Osteocyte (in vitro differentiated cells): ENCODE results near the gene CRIP2. TPM values are rescaled to one million over a fixed set of nuclear protein-coding genes. Genes with fewer than 3 reads are reported as not detected.
A peak's percentile ranks its signal among the peaks of the same experiment; 100 is the strongest.

Experiments used
- DNase-seq: peaks from one replicate; pipeline ENCODE4 v3.0.0; 2021; ENCODE audit warnings: mixed read lengths; ENCODE audit not compliant: unreplicated experiment; ENCODE audit errors: extremely low spot score
- H3K27ac Mint-ChIP-seq: one replicate; pipeline ENCODE4 v1.8.0; 2021; ENCODE audit warnings: mild to moderate bottlenecking, mixed read lengths; ENCODE audit not compliant: unreplicated experiment
- H3K27me3 Mint-ChIP-seq: one replicate; pipeline ENCODE4 v1.8.0; 2021; ENCODE audit warnings: mixed read lengths; ENCODE audit not compliant: unreplicated experiment
- H3K36me3 Mint-ChIP-seq: one replicate; pipeline ENCODE4 v1.8.0; 2021; ENCODE audit warnings: mixed read lengths; ENCODE audit not compliant: unreplicated experiment
- H3K4me1 Mint-ChIP-seq: one replicate; pipeline ENCODE4 v1.8.0; 2021; ENCODE audit warnings: mixed read lengths; ENCODE audit not compliant: unreplicated experiment
- H3K4me3 Mint-ChIP-seq: one replicate; pipeline ENCODE4 v1.8.0; 2021; ENCODE audit warnings: mild to moderate bottlenecking, moderate library complexity, mixed read lengths; ENCODE audit not compliant: unreplicated experiment
- H3K9me3 Mint-ChIP-seq: one replicate; pipeline ENCODE4 v1.8.0; 2021; ENCODE audit warnings: mixed read lengths; ENCODE audit not compliant: unreplicated experiment
- CTCF ChIP-seq: fragments of 200-600 bp; sonication (generic); IDR thresholded peaks from 2 replicates; pipeline ENCODE4 v1.5.0; 2021; ENCODE audit warnings: antibody characterized with exemption, mild to moderate bottlenecking, moderate library complexity
- total RNA-seq: library from RNA; stranded (reverse); gene quantifications from 2 replicates; pipeline ENCODE4 v1.2.1, GENCODE V29; 2021

The CRIP2 gene
- total RNA-seq, 1 donor from 2014 or later = 191 TPM

GRCh38 chr14:105483300-105484068 is 8.9 kb downstream of the CRIP2 start:
- DNase-seq = no peak
- H3K27ac Mint-ChIP-seq = peak overlapping the region; percentile 100
- H3K27me3 Mint-ChIP-seq = no peaks in the 10 kb centered on the region
- peaks cover 60% of the 10 kb centered on the region for H3K4me1 Mint-ChIP-seq
- no peak for TF ChIP-seq CTCF
- peak overlapping the region; percentile 40 for H3K4me3 Mint-ChIP-seq
- no peaks in the 10 kb centered on the region for H3K9me3 Mint-ChIP-seq
- H3K36me3 Mint-ChIP-seq = peaks cover 2% of the 10 kb centered on the region

- Mint-ChIP-seq H3K9me3 (no peaks in the 10 kb centered on the region), H3K4me3 (peak overlapping the region; percentile 2), H3K36me3 (peaks cover 2% of the 10 kb centered on the region), H3K27ac (peak overlapping the region; percentile 100), H3K27me3 (no peaks in the 10 kb centered on the region), H3K4me1 (peaks cover 64% of the 10 kb centered on the region)
- DNase-seq = no peak
- TF ChIP-seq CTCF = no peak
Observed at GRCh38 chr14:105484069-105484996, 9.7 kb downstream of the CRIP2 start.

- DNase-seq = no peak
- Mint-ChIP-seq H3K36me3 (no peaks in the 10 kb centered on the region), H3K9me3 (no peaks in the 10 kb centered on the region), H3K4me1 (peaks cover 62% of the 10 kb centered on the region), H3K27me3 (no peaks in the 10 kb centered on the region), H3K4me3 (no peak overlapping the region), H3K27ac (peak overlapping the region; percentile 100)
- no peak for TF ChIP-seq CTCF
Observed at GRCh38 chr14:105484997-105485393, 10.4 kb downstream of the CRIP2 start.

GRCh38 chr14:105485739-105486162 is 11.1 kb downstream of the CRIP2 start:
- TF ChIP-seq CTCF = peak; percentile 43
- peak overlapping the region; percentile 60 for H3K27ac Mint-ChIP-seq
- H3K36me3 Mint-ChIP-seq = no peaks in the 10 kb centered on the region
- H3K9me3 Mint-ChIP-seq = no peaks in the 10 kb centered on the region
- no peaks in the 10 kb centered on the region for H3K27me3 Mint-ChIP-seq
- H3K4me1 Mint-ChIP-seq = peaks cover 55% of the 10 kb centered on the region
- H3K4me3 Mint-ChIP-seq = no peak overlapping the region
- no peak for DNase-seq
